ENCODE results near the gene KAZN.
A peak's percentile ranks its signal among the peaks of the same experiment; 100 is the strongest.

The KAZN gene

GRCh38 chr1:14777516-14778506, 179.3 kb downstream of the KAZN start:
- no peak overlapping the region for H3K4me3 ChIP-seq (ENCODE audit: low read length)
- no peaks in the 10 kb centered on the region for H3K27me3 ChIP-seq (replicated peaks; ENCODE audit: control insufficient read depth, insufficient read depth, low read length)
- H3K9me3 ChIP-seq (ENCODE audit: control insufficient read depth, low read length) = no peaks in the 10 kb centered on the region
- H3K36me3 ChIP-seq (ENCODE audit: control insufficient read depth, insufficient read depth, low read length, severe bottlenecking) = no peaks in the 10 kb centered on the region
- no peak overlapping the region for H3K9ac ChIP-seq (ENCODE audit: low read length)
- no peak for DNase-seq (ENCODE audit: low read depth)
- peaks cover 10% of the 10 kb centered on the region for H3K4me1 ChIP-seq (ENCODE audit: control insufficient read depth, insufficient read depth, low read length)

GRCh38 chr1:14778541-14778897, 180.0 kb downstream of the KAZN start:
- Histone ChIP-seq H3K9ac (ENCODE audit: low read length) (no peak overlapping the region), H3K36me3 (ENCODE audit: control insufficient read depth, insufficient read depth, low read length, severe bottlenecking) (no peaks in the 10 kb centered on the region), H3K4me3 (ENCODE audit: low read length) (no peak overlapping the region), H3K4me1 (ENCODE audit: control insufficient read depth, insufficient read depth, low read length) (peaks cover 10% of the 10 kb centered on the region), H3K27me3 (replicated peaks; ENCODE audit: control insufficient read depth, insufficient read depth, low read length) (no peaks in the 10 kb centered on the region), H3K9me3 (ENCODE audit: control insufficient read depth, low read length) (no peaks in the 10 kb centered on the region)
- no peak for DNase-seq (ENCODE audit: low read depth)

- H3K27me3 ChIP-seq (replicated peaks; ENCODE audit: control insufficient read depth, insufficient read depth, low read length) = no peaks in the 10 kb centered on the region
- H3K4me1 ChIP-seq (ENCODE audit: control insufficient read depth, insufficient read depth, low read length) = peaks cover 10% of the 10 kb centered on the region
- no peak overlapping the region for H3K4me3 ChIP-seq (ENCODE audit: low read length)
- H3K36me3 ChIP-seq (ENCODE audit: control insufficient read depth, insufficient read depth, low read length, severe bottlenecking) = no peaks in the 10 kb centered on the region
- no peak overlapping the region for H3K9ac ChIP-seq (ENCODE audit: low read length)
- H3K9me3 ChIP-seq (ENCODE audit: control insufficient read depth, low read length) = no peaks in the 10 kb centered on the region
- peak; percentile 38 for DNase-seq (ENCODE audit: low read depth)
Observed at GRCh38 chr1:14778898-14779865, 180.7 kb downstream of the KAZN start.

- DNase-seq (ENCODE audit: low read depth) = no peak
- Histone ChIP-seq H3K9ac (ENCODE audit: low read length) (no peak overlapping the region), H3K4me3 (ENCODE audit: low read length) (no peak overlapping the region)
Observed at GRCh38 chr1:14780271-14780670, 181.8 kb downstream of the KAZN start.

GRCh38 chr1:14781811-14782210, 183.3 kb downstream of the KAZN start:
- H3K9me3 ChIP-seq (ENCODE audit: control insufficient read depth, low read length) = no peaks in the 10 kb centered on the region
- H3K9ac ChIP-seq (ENCODE audit: low read length) = no peak overlapping the region
- H3K4me1 ChIP-seq (ENCODE audit: control insufficient read depth, insufficient read depth, low read length) = peaks cover 10% of the 10 kb centered on the region
- no peaks in the 10 kb centered on the region for H3K36me3 ChIP-seq (ENCODE audit: control insufficient read depth, insufficient read depth, low read length, severe bottlenecking)
- H3K27me3 ChIP-seq (replicated peaks; ENCODE audit: control insufficient read depth, insufficient read depth, low read length) = no peaks in the 10 kb centered on the region
- DNase-seq (ENCODE audit: low read depth) = no peak
- H3K4me3 ChIP-seq (ENCODE audit: low read length) = no peak overlapping the region

More at GRCh38 chr1:14780271-14780670, 181.8 kb downstream of the KAZN start:
- Histone ChIP-seq H3K36me3 (ENCODE audit: control insufficient read depth, insufficient read depth, low read length, severe bottlenecking) (no peaks in the 10 kb centered on the region), H3K9me3 (ENCODE audit: control insufficient read depth, low read length) (no peaks in the 10 kb centered on the region), H3K4me1 (ENCODE audit: control insufficient read depth, insufficient read depth, low read length) (peaks cover 10% of the 10 kb centered on the region), H3K27me3 (replicated peaks; ENCODE audit: control insufficient read depth, insufficient read depth, low read length) (no peaks in the 10 kb centered on the region)

DNA sequence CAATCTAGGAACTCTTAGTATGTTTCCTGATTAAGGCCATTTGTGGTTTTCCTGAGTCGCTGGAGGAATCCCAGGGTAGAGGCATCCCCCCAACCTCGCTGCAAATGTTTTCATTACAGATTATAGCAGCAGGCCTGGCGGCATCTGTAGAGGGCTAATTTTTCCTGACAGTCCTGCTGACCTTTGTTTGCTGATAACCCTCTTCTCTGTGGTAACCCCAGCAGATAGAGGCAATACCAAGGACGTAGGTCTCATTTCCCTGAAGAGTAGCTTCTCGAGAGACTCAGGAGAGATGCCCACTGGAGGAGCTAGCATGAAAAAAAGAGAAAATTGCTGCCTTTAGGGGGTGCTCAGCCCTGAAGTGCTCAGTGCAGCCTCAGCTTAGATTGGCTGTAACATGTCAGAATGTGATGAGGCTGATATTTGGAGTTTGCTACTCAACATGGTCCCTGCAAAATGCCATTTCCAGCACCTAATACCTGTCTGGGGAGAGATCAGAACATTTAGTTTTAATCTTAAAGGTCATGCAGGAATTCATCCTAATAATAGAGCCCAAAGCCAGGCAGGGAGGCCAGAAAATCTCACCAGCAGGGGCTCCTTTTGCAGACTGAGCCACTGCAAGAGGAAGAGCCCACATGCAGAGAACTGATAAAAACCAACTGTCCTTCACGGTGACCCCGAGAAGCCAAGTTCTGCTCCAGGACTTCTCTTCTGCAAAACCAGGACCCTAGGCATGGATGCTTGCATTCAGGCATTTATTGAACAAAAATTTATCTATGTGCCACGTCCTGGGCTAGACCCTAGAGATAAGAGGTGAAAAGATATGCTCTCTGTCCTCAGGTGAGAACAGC, 184.5 kb downstream of the KAZN start:
- H3K9ac ChIP-seq (ENCODE audit: low read length) = no peak overlapping the region
- H3K27me3 ChIP-seq (replicated peaks; ENCODE audit: control insufficient read depth, insufficient read depth, low read length) = no peaks in the 10 kb centered on the region
- H3K36me3 ChIP-seq (ENCODE audit: control insufficient read depth, insufficient read depth, low read length, severe bottlenecking) = no peaks in the 10 kb centered on the region
- peaks cover 10% of the 10 kb centered on the region for H3K4me1 ChIP-seq (ENCODE audit: control insufficient read depth, insufficient read depth, low read length)
- no peak overlapping the region for H3K4me3 ChIP-seq (ENCODE audit: low read length)
- H3K9me3 ChIP-seq (ENCODE audit: control insufficient read depth, low read length) = no peaks in the 10 kb centered on the region
- DNase-seq (ENCODE audit: low read depth) = no peak

GRCh38 chr1:14783592-14783886, 185.1 kb downstream of the KAZN start:
- Histone ChIP-seq H3K27me3 (replicated peaks; ENCODE audit: control insufficient read depth, insufficient read depth, low read length) (no peaks in the 10 kb centered on the region), H3K4me1 (ENCODE audit: control insufficient read depth, insufficient read depth, low read length) (peaks cover 10% of the 10 kb centered on the region), H3K9ac (ENCODE audit: low read length) (no peak overlapping the region), H3K4me3 (ENCODE audit: low read length) (no peak overlapping the region), H3K9me3 (ENCODE audit: control insufficient read depth, low read length) (no peaks in the 10 kb centered on the region), H3K36me3 (ENCODE audit: control insufficient read depth, insufficient read depth, low read length, severe bottlenecking) (no peaks in the 10 kb centered on the region)
- DNase-seq (ENCODE audit: low read depth) = no peak

DNA sequence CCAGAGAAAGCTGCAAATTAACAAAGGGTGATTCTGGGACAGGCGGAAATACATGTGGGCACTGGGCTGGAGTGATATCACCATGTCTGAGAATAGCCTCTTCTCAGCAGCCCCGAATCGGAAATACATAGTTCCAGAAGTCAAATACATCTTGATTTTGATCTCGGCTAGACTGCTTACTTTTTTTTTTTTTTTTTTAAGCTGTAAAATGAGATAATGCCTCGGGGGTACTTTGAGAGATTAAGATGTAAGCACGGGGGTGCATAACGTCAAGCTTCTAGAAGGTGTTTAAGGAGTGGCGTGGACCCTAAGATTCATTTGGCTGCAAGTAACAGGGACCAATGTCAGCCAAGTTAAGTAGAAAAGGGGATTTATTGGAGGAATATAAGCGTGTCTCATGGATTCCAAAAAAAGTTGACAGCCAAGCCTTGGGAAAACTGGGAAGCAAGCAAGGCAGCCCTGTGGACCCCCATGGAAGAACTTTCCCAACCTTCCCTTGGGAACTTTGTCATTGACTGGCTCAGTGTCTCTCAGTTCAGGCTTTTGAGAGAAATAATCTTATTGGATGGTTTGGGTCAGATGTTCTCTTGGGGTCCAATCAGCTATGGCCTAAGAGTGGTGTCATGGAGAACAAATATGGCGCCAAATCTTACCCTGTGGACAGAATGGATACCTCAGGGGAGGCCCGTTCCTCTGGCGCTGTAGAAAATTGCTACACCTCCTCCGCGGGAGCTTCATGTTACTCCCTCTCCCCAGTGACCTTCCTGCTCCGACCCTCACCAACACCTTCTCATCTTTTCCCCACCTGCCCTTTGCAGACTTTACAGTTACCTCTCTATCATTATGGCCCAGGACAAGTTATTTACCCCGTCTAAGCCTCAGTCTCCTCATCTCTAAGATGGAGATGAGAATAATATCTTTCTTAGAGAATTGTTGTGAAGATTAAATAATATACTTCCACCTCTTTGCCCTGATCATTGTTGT, 186.6 kb downstream of the KAZN start:
- DNase-seq (ENCODE audit: low read depth) = no peak
- Histone ChIP-seq H3K9ac (ENCODE audit: low read length) (no peak overlapping the region), H3K9me3 (ENCODE audit: control insufficient read depth, low read length) (no peaks in the 10 kb centered on the region), H3K4me3 (ENCODE audit: low read length) (no peak overlapping the region), H3K4me1 (ENCODE audit: control insufficient read depth, insufficient read depth, low read length) (peaks cover 14% of the 10 kb centered on the region), H3K27me3 (replicated peaks; ENCODE audit: control insufficient read depth, insufficient read depth, low read length) (no peaks in the 10 kb centered on the region), H3K36me3 (ENCODE audit: control insufficient read depth, insufficient read depth, low read length, severe bottlenecking) (no peaks in the 10 kb centered on the region)

- no peaks in the 10 kb centered on the region for H3K27me3 ChIP-seq (replicated peaks; ENCODE audit: control insufficient read depth, insufficient read depth, low read length)
- peaks cover 6% of the 10 kb centered on the region for H3K4me1 ChIP-seq (ENCODE audit: control insufficient read depth, insufficient read depth, low read length)
- H3K9ac ChIP-seq (ENCODE audit: low read length) = no peak overlapping the region
- no peak for DNase-seq (ENCODE audit: low read depth)
- no peak overlapping the region for H3K4me3 ChIP-seq (ENCODE audit: low read length)
- H3K9me3 ChIP-seq (ENCODE audit: control insufficient read depth, low read length) = no peaks in the 10 kb centered on the region
- H3K36me3 ChIP-seq (ENCODE audit: control insufficient read depth, insufficient read depth, low read length, severe bottlenecking) = no peaks in the 10 kb centered on the region
Observed at GRCh38 chr1:14786109-14786675, 187.7 kb downstream of the KAZN start.

DNA sequence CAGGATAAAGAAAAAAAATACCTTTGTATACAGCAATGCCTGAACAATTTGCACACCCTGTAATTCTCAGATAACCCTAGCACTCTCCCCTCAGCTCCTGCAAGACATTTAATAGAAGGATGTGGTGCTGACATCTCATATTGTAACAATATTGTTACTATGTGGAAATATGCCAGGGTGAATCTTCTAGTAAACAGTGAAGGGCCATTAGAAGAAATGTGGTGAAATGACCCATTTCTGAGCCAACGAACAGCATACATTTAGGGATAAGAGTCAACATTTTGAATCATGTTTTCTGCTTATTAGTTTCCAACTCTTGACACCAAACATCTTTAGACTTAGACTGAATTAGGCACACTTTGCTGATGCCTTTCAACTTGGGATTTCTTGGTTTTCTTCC, 188.2 kb downstream of the KAZN start:
- H3K27me3 ChIP-seq (replicated peaks; ENCODE audit: control insufficient read depth, insufficient read depth, low read length) = no peaks in the 10 kb centered on the region
- no peak overlapping the region for H3K4me3 ChIP-seq (ENCODE audit: low read length)

More for the DNA sequence above, 188.2 kb downstream of the KAZN start:
- Histone ChIP-seq H3K9me3 (ENCODE audit: control insufficient read depth, low read length) (no peaks in the 10 kb centered on the region), H3K4me1 (ENCODE audit: control insufficient read depth, insufficient read depth, low read length) (peaks cover 6% of the 10 kb centered on the region), H3K36me3 (ENCODE audit: control insufficient read depth, insufficient read depth, low read length, severe bottlenecking) (no peaks in the 10 kb centered on the region), H3K9ac (ENCODE audit: low read length) (no peak overlapping the region)
- no peak for DNase-seq (ENCODE audit: low read depth)

All from adipocyte (in vitro differentiated cells).